HG03159 (cell line): ENCODE measurements around the gene PEAK1.
"Not testable (repeated sequence)": the region's sequence is repeated elsewhere in the genome, so short reads cannot be mapped to it uniquely, and the experiment has no call there.

Experiments
- ATAC-seq: cut with Tn5 transposase; IDR thresholded peaks from one replicate; pipeline ENCODE4 v1.9.1; 2021; ENCODE audit warnings: mild to moderate bottlenecking, moderate library complexity; ENCODE audit not compliant: unreplicated experiment

The PEAK1 gene

GRCh38 chr15:77181305-77182074, 238.4 kb downstream of the PEAK1 start:
- ATAC-seq = peak; percentile 61

GRCh38 chr15:77180757-77181156, 239.1 kb downstream of the PEAK1 start:
- no peak for ATAC-seq

GRCh38 chr15:77180270-77180669, 239.6 kb downstream of the PEAK1 start:
- no peak for ATAC-seq

GRCh38 chr15:77179541-77179998, 240.3 kb downstream of the PEAK1 start:
- ATAC-seq = peak; percentile 55

- no peak for ATAC-seq
These were observed 241.5 kb downstream of the PEAK1 start for GRCh38 chr15:77178411-77178810.

GRCh38 chr15:77176148-77176547, 243.8 kb downstream of the PEAK1 start:
- not testable (repeated sequence) for ATAC-seq

- no peak for ATAC-seq
These were observed 246.4 kb downstream of the PEAK1 start for GRCh38 chr15:77173487-77173886.

- no peak for ATAC-seq
These were observed 248.5 kb downstream of the PEAK1 start for GRCh38 chr15:77171221-77171967.

- no peak for ATAC-seq
These were observed 251.3 kb downstream of the PEAK1 start for GRCh38 chr15:77168616-77169015.

GRCh38 chr15:77168141-77168540, 251.8 kb downstream of the PEAK1 start:
- no peak for ATAC-seq

GRCh38 chr15:77167406-77167805, 252.5 kb downstream of the PEAK1 start:
- ATAC-seq = no peak

GRCh38 chr15:77163781-77164384, 256.0 kb downstream of the PEAK1 start:
- ATAC-seq = no peak

- no peak for ATAC-seq
These were observed 256.9 kb downstream of the PEAK1 start for GRCh38 chr15:77162872-77163633.

GRCh38 chr15:77160562-77161478, 259.1 kb downstream of the PEAK1 start:
- no peak for ATAC-seq

GRCh38 chr15:77156000-77156399, 263.9 kb downstream of the PEAK1 start:
- ATAC-seq = not testable (repeated sequence)

GRCh38 chr15:77148191-77148590, 271.7 kb downstream of the PEAK1 start:
- no peak for ATAC-seq

GRCh38 chr15:77145370-77145769, 274.5 kb downstream of the PEAK1 start:
- ATAC-seq = no peak

- no peak for ATAC-seq
These were observed 275.3 kb downstream of the PEAK1 start for GRCh38 chr15:77144492-77145070.

- ATAC-seq = no peak
These were observed 275.9 kb downstream of the PEAK1 start for GRCh38 chr15:77144026-77144425.

GRCh38 chr15:77143616-77144015, 276.3 kb downstream of the PEAK1 start:
- no peak for ATAC-seq
